ENCODE measurements around the gene CLGN.

CLGN gene

DNA sequence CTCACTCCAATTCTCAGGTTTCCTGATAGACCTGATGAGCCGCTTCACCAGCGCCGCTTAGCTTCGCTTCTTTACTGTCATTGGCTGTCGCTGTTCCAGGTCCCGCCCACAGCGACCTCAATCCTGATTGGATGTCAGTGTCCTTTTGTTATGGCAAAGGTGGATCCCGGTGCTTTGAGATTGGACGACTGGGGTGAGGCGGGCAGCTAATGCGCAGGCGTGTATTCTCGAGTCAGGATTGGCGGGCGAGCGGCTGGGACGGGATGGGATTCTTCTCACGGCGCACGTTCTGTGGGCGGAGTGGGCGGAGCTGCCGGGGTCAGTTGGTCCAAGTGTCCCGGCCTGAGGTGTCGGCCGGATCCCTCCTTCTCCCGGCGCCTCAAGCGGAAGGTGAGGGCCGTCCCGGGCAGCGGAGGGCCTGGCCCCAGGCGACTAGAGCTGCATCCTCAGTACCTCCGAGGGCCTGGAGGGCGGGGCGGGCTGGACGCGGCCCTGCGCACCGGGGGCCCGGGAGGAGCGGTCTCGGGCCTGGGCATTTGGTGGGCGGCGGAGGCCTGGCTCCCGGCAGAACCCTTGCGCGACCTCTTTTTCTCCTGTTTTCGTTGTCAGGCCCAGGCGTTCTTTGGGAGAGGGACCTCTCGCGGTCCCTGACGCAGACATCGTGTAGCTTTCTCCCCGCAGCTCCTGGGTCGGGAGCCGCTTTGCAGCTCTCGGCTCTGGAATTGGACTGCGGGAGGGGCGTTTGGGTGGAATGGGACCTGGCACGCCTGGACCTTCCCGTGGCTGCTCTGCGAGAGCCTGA, 53.9 kb downstream of the CLGN start, which contains the start of gene SCOC:
Gene SCOC (plus strand): TSS at position 319 of the 802 bp plus-strand sequence. CDS start 5,525 bp downstream, outside the sequence.
- peak; percentile 99 for DNase-seq

- DNase-seq = no peak
Measured at GRCh38 chr4:140372751-140373327, 54.6 kb downstream of the CLGN start.

DNA sequence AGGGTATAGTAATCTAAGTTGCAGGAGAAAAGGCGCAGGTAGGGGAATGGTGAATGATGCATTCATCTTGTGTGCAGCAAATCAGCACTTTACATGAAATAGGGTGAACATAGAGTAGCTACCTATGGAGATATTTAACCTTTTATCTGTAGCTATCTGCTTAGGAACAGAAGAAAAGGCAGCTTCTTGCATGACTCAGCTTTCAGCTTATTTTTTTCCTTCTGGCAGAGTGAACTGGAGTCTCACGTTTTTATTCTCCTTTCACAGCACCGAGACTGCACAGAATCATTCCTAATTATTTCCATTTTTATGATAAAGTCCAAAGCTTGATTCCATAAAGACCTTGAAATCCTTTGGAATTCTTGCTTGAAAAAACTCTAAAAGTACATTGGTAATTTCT, 58.8 kb downstream of the CLGN start:
- DNase-seq = no peak

DNA sequence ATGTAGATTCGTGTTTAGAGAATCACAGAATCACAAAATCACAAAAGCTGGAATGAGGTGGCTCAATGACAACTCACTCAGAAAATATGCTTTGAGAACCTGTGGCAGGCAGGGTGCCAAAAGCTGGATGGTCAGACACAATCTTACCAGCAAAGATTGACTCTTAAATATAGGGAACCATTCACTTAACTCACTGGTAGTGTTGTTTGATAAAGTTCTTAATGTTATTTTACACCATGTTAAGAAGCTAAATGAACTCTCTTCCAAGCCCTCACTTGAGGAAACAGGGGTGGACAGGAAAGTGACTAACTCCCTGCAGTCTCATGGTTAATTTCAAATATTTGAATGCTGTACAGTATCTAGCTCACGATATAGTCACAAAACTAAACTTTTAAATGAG, 59.7 kb downstream of the CLGN start:
- DNase-seq = peak; percentile 17

DNA sequence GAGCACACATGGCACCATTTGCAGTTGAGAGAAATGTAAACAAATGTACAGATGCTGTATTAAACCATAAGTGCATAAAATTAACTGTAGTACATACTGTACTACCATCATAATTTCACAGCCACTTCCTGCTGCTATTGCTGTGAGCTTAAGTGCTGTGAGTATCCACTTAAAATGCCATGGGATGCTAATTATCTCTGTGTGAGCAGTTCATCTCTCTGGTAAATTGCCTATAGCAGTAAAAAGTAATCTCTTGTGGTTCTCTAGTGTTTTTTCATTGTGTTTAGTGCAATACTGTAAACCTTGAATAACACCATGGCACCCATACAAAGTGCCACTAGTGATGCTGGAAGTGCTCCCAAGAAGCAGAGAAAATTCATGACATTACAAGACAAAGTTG, 63.9 kb downstream of the CLGN start:
- no peak for DNase-seq

DNA sequence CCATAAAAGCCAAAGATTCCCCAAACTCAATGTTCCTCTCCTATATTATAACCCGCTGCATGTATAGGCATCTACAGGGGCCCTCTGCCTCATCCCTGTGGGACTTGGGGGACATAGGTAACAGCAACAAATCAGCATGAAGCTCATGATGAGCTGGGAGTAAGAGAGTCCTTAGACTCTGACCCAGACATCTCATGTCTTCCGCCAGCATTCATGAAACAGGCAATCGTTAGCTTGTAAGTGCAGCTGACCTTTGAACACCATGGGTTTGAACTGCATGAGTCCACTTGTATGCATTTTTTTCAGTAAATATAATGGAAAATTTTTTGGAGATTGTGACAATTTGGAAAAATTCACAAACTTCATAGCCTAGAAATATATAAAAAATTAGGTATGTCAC, 64.4 kb downstream of the CLGN start:
- no peak for DNase-seq

- no peak for DNase-seq
Measured at GRCh38 chr4:140361099-140361498, 66.3 kb downstream of the CLGN start.

- DNase-seq = peak; percentile 63
Measured at GRCh38 chr4:140359562-140360427, 67.7 kb downstream of the CLGN start.

DNA sequence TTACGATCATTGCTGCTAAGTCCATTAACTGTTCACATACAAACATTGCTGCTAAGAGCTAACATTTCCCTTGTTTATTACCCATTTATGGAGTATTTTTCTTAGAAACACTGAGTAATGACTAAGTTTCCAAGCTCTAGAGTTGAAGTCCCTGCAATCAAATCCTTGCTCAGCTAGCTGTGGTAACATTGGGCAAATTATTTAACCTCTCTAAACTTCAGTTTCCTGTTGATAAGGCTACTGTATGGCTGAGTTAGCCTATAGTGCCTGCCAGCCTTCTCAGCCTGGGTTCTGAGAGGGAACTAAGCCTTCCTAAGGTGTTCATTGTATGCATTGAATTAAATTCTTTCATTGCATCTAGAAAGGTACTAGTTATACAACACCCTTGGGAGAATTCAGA, 69.2 kb downstream of the CLGN start:
- DNase-seq = no peak

DNA sequence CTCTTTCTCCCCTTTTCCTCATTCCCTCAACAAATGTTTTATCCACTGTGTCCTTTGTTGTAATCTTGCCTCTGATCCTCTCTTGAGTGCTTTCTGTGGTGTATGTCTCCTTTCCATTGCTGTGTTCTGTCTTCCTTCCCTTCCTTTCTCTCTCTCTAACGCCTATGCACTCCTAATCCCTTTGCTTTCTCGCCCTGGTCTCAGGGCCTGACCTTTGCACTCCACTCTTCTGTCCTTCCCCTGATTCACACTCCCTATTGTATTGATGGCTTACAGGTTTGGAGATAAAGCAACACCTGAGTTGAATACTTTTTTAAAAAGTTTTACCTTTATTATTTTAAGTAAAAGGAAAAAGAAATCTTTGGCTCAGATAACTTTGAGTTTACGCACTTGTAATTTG, 69.6 kb downstream of the CLGN start:
- no peak for DNase-seq

DNA sequence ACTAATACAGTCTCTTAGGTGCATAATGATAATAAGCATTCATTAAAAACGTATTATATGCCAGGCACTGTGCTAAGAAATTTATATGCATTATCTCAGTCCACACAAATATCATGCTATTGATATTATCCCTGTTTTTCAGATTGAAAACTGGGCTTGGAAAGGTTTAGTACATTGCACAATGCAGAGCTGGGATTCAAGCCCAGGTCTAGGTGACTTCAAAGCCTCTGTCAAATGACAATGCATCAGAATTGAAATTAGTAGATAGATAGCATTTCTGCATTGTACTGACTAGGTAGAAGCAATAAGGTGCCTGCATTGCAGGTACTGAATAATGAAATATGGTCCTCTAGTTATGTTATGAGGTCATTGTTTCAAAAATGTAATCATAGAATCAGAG, 72.2 kb downstream of the CLGN start:
- no peak for DNase-seq

- DNase-seq = no peak
Measured at GRCh38 chr4:140353786-140354185, 73.7 kb downstream of the CLGN start.

GRCh38 chr4:140351093-140352075, 76.1 kb downstream of the CLGN start:
- DNase-seq = no peak

DNA sequence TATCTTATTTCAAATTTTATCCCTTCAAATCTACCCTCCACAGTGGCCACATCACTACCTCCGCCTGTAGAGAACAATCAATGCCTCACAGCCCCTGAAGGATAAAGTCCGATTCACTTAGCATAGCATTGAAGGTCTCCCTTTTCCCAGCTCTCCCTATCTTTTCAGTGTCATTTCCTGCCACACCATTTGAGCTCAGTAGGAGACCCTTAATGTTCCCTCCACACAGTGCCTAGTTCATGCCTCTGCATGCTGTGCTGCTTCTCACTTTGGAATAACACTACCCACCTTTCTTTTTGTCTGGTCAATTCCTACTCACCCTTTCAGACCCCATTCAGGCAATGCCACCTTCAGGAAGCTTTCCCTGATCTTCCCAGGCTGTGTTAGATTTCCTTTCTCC, 77.6 kb downstream of the CLGN start:
- no peak for DNase-seq

- DNase-seq = no peak
Measured at GRCh38 chr4:140346136-140346535, 81.3 kb downstream of the CLGN start.

- DNase-seq = no peak
Measured at GRCh38 chr4:140344621-140345020, 82.8 kb downstream of the CLGN start.

DNA sequence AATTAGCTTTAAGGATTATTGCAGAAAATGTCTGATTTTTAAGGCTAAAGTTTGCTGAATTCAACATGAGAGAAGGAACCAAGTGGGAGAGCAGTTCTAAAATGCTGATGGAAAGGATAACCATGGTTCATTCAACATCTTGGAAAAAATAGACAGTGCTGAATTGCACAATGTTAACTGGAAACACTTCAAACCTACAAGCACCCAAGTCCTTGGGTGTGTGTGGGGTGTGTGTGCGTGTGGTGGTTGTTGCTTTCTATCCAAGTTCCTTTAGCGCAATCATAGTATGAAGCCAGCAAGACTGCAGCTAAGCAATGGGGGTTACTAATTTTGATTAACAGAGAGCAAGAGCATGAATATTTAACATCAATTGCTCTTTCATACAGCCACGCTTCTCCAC, 83.3 kb downstream of the CLGN start:
- no peak for DNase-seq

DNA sequence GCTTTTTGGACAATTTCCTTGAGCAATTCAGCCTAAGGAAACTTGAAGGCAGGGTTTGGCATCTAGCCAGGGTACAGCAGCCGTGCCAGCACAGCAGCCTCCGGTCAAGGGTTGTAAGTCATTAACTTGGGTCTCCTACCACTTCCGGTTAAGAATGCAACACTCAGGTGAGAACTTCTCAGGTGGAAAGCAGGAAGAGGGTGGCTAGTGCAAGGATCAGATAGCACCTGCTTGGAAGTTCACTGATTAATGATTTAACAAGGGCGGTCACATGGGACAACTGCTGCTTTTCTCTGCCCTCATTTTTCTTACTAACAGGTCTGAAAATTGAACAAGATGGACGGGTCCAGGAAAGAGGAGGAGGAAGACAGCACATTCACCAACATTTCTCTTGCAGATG, 84.1 kb downstream of the CLGN start:
- peak; percentile 86 for DNase-seq

DNA sequence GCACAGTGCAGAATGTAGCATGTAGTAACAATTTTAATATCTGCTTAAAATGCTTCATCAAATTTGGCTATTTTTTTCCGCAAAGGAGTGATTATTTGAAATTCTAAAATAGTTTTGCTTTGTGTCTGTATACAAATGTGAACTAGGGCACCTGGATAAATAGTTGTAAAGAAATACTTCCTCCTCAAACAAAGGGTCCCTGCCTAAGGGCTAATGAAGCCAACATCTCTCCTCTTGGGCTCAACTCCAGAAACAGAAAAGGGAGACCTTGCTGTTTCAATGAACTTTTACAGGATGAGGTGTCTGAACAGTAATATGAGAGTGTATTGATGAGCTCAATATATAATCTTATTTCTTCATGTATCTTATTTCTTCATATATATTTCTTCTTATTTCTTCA, 84.8 kb downstream of the CLGN start:
- no peak for DNase-seq

All from kidney glomerular epithelial cell (primary cell).